ENCODE measurements around the gene EXD1.

DNA sequence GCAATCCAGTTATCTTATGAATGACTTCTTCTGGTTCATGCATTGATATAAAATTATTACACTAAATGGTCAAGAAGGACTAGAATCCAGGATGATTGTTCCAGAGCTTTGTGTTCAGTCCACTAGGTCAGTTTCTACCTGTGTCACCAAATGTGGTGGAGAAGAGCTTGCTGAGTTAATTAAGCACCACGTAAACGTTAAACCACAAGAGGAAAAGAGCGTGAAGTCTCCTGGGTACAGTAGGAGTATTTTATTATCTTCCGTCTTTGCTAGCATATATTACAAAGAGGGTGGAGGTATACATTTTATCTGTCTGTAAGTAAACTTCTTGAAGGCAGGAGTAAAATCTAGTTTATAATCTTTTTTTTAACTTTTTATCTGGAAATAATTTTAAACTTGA lies 24.0 kb upstream of the EXD1 start:
- TF ChIP-seq, protein P1, sequence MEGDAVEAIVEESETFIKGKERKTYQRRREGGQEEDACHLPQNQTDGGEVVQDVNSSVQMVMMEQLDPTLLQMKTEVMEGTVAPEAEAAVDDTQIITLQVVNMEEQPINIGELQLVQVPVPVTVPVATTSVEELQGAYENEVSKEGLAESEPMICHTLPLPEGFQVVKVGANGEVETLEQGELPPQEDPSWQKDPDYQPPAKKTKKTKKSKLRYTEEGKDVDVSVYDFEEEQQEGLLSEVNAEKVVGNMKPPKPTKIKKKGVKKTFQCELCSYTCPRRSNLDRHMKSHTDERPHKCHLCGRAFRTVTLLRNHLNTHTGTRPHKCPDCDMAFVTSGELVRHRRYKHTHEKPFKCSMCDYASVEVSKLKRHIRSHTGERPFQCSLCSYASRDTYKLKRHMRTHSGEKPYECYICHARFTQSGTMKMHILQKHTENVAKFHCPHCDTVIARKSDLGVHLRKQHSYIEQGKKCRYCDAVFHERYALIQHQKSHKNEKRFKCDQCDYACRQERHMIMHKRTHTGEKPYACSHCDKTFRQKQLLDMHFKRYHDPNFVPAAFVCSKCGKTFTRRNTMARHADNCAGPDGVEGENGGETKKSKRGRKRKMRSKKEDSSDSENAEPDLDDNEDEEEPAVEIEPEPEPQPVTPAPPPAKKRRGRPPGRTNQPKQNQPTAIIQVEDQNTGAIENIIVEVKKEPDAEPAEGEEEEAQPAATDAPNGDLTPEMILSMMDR (IDR thresholded peaks at IDR 0.05), result no peak
- TF ChIP-seq EZH2phosphoT487 (IDR thresholded peaks at IDR 0.05) (no peak), EZH2 (IDR thresholded peaks at IDR 0.05) (no peak)
